ENCODE results near the gene FBXO17. TPM values are rescaled to one million over a fixed set of nuclear protein-coding genes. Genes with fewer than 3 reads are reported as not detected.
"Not testable (repeated sequence)": the region's sequence is repeated elsewhere in the genome, so short reads cannot be mapped to it uniquely, and the experiment has no call there.

Gene FBXO17
- total RNA-seq, result 2.3 TPM
- long read RNA-seq, partial matches to known transcripts, result 0 of 5 reads
- long read RNA-seq, other reads (novel, unspliced or antisense), result 1 of 5 reads

GRCh38 chr19:38975214-38975860, at the start of gene FBXO17:
Gene FBXO17, minus strand, starts transcription at chr19:38975742. Its CDS starts 25,423 bp downstream, at chr19:38950319.
- ATAC-seq (peak; percentile 88), DNase-seq (ENCODE audit: missing footprints) (peak; percentile 71)
- intact Hi-C loops (cut with DNase I), result no loop called here

GRCh38 chr19:39024875-39025641, 49.5 kb upstream of the FBXO17 start:
- DNase-seq (ENCODE audit: missing footprints) (no peak), ATAC-seq (no peak)
- intact Hi-C loops (cut with DNase I), result no loop called here

GRCh38 chr19:39021063-39021462, 45.5 kb upstream of the FBXO17 start:
- ATAC-seq (no peak), DNase-seq (ENCODE audit: missing footprints) (no peak)
- intact Hi-C loops (cut with DNase I), result no loop called here

GRCh38 chr19:39017646-39018045, 42.1 kb upstream of the FBXO17 start:
- DNase-seq (ENCODE audit: missing footprints) (no peak), ATAC-seq (no peak)
- intact Hi-C loops (cut with DNase I), result no loop called here

- intact Hi-C loops (cut with DNase I), result no loop called here
- ATAC-seq, result no peak
- DNase-seq (ENCODE audit: missing footprints), result no peak
These were observed 41.5 kb upstream of the FBXO17 start for GRCh38 chr19:39017026-39017425.

- intact Hi-C loops (cut with DNase I), result no loop called here
- ATAC-seq (no peak), DNase-seq (ENCODE audit: missing footprints) (no peak)
These were observed 38.5 kb upstream of the FBXO17 start for GRCh38 chr19:39014037-39014436.

GRCh38 chr19:39009001-39009400, 33.5 kb upstream of the FBXO17 start:
- DNase-seq (ENCODE audit: missing footprints) (no peak), ATAC-seq (no peak)
- intact Hi-C loops (cut with DNase I), result no loop called here

GRCh38 chr19:39008137-39008536, 32.6 kb upstream of the FBXO17 start:
- intact Hi-C loops (cut with DNase I), result no loop called here
- ATAC-seq (no peak), DNase-seq (ENCODE audit: missing footprints) (no peak)

- DNase-seq (ENCODE audit: missing footprints), result no peak
- no peak for ATAC-seq
- intact Hi-C loops (cut with DNase I), result no loop called here
These were observed 31.6 kb upstream of the FBXO17 start for GRCh38 chr19:39007096-39007495.

- ATAC-seq, result no peak
- intact Hi-C loops (cut with DNase I), result no loop called here
- no peak for DNase-seq (ENCODE audit: missing footprints)
These were observed 28.9 kb upstream of the FBXO17 start for GRCh38 chr19:39004403-39004802.

- intact Hi-C loops (cut with DNase I), result no loop called here
- no peak for DNase-seq (ENCODE audit: missing footprints)
- ATAC-seq, result no peak
These were observed 28.3 kb upstream of the FBXO17 start for GRCh38 chr19:39003796-39004195.

GRCh38 chr19:39003188-39003587, 27.6 kb upstream of the FBXO17 start:
- no peak for DNase-seq (ENCODE audit: missing footprints)
- intact Hi-C loops (cut with DNase I), result no loop called here
- no peak for ATAC-seq

- no peak for DNase-seq (ENCODE audit: missing footprints)
- intact Hi-C loops (cut with DNase I), result no loop called here
- ATAC-seq, result no peak
These were observed 25.5 kb upstream of the FBXO17 start for GRCh38 chr19:39001041-39001440.

GRCh38 chr19:38997576-38997975, 22.0 kb upstream of the FBXO17 start:
- DNase-seq (ENCODE audit: missing footprints); ATAC-seq; intact Hi-C loops (cut with DNase I): not testable (repeated sequence)

- DNase-seq (ENCODE audit: missing footprints), result no peak
- intact Hi-C loops (cut with DNase I), result no loop called here
- no peak for ATAC-seq
These were observed 17.7 kb upstream of the FBXO17 start for GRCh38 chr19:38993271-38993670.

GRCh38 chr19:38990949-38991697, 15.6 kb upstream of the FBXO17 start:
- intact Hi-C loops (cut with DNase I), result no loop called here
- DNase-seq (ENCODE audit: missing footprints) (no peak), ATAC-seq (no peak)

- ATAC-seq; DNase-seq (ENCODE audit: missing footprints); intact Hi-C loops (cut with DNase I): not testable (repeated sequence)
These were observed 14.1 kb upstream of the FBXO17 start for GRCh38 chr19:38989614-38990013.

- intact Hi-C loops (cut with DNase I), result no loop called here
- no peak for DNase-seq (ENCODE audit: missing footprints)
- ATAC-seq, result no peak
These were observed 13.6 kb upstream of the FBXO17 start for GRCh38 chr19:38989066-38989605.

- ATAC-seq; intact Hi-C loops (cut with DNase I): not testable (repeated sequence)
These were observed 13.1 kb upstream of the FBXO17 start for GRCh38 chr19:38988627-38989026.

More at GRCh38 chr19:38988627-38989026, 13.1 kb upstream of the FBXO17 start:
- not testable (repeated sequence) for DNase-seq (ENCODE audit: missing footprints)

Measured in Right ventricle myocardium inferior (tissue), 1 donor.